ENCODE data around the gene EDAR. TPM values are rescaled to one million over a fixed set of nuclear protein-coding genes. Genes with fewer than 3 reads are reported as not detected.

The EDAR gene
- total RNA-seq, 1 experiment from 2014 or later: not detected

DNA sequence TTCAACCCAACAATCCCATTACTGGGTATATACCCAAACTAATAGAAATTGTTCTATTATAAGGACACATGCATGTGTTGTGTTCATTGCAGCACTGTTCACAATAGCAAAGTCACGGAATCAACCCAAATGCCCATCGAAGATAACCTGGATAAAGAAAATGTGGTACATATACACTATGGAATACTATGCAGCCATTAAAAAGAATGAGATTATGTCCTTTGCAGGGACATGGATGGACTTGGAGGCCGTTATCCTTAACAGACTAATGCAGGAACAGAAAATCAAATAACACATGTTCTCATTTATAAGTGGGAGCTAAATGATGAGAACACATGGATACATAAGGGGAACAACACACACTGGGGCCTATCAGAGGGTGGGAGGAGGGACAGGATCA is 136.6 kb downstream of the EDAR start:
- in situ Hi-C loops (cut with HindIII; ENCODE audit: low pct_unique_long_range_greater_than_20kb, low sequenced_read_pairs): no loop called here
- no peak for DNase-seq (ENCODE audit: low read depth)

- in situ Hi-C loops (cut with HindIII; ENCODE audit: low pct_unique_long_range_greater_than_20kb, low sequenced_read_pairs): no loop called here
- DNase-seq (ENCODE audit: low read depth): no peak
These were observed 142.0 kb downstream of the EDAR start for GRCh38 chr2:108847000-108847399.

GRCh38 chr2:108845923-108846322 is 143.1 kb downstream of the EDAR start:
- in situ Hi-C loops (cut with HindIII; ENCODE audit: low pct_unique_long_range_greater_than_20kb, low sequenced_read_pairs): no loop called here
- no peak for DNase-seq (ENCODE audit: low read depth)

Other genes starting within 250 kb of the EDAR start
- gene CCDC138, start 202.4 kb downstream of the EDAR start, total RNA-seq (2014; rRNA removed; shearing (Covaris generic); ENCODE audit: low replicate concordance): 11.8 and 13.1 TPM in 2 replicates
- 0.20 and 0.49 TPM in 2 replicates for gene SH3RF3, start 140.0 kb upstream of the EDAR start, total RNA-seq (2014; rRNA removed; shearing (Covaris generic); ENCODE audit: low replicate concordance)

Measured in Caki2 (cell line).